ENCODE results near the gene DENR.
"Not testable (repeated sequence)": the region's sequence is repeated elsewhere in the genome, so short reads cannot be mapped to it uniquely, and the experiment has no call there.

The DENR gene

GRCh38 chr12:122752464-122753318, at the start of gene DENR:
Gene DENR, plus strand, starts transcription at chr12:122752824. Its CDS starts 878 bp downstream, at chr12:122753702.
- H3K27ac ChIP-seq (ENCODE audit: low read depth, low read length) = peak within 1 kb of the TSS; percentile 87
- no peaks in the 10 kb centered on the region for H3K27me3 ChIP-seq (ENCODE audit: control insufficient read depth, insufficient read depth, low read length)
- no peaks in the 10 kb centered on the region for H3K9me3 ChIP-seq (ENCODE audit: control insufficient read depth, insufficient read depth, low read depth, low read length)
- H3K4me1 ChIP-seq (ENCODE audit: control insufficient read depth, insufficient read depth, low read length) = peaks cover 15% of the 10 kb centered on the region
- peaks cover 38% of the 10 kb centered on the region for H3K36me3 ChIP-seq (ENCODE audit: control insufficient read depth, insufficient read depth, low read length)
- peak within 1 kb of the TSS; percentile 67 for H3K4me3 ChIP-seq (ENCODE audit: low read depth, low read length)
- peak within 1 kb of the TSS; percentile 90 for H3K9ac ChIP-seq (ENCODE audit: low read length)

- H3K4me1 ChIP-seq (ENCODE audit: control insufficient read depth, insufficient read depth, low read length); H3K9ac ChIP-seq (ENCODE audit: low read length); H3K27ac ChIP-seq (ENCODE audit: low read depth, low read length); H3K27me3 ChIP-seq (ENCODE audit: control insufficient read depth, insufficient read depth, low read length); H3K36me3 ChIP-seq (ENCODE audit: control insufficient read depth, insufficient read depth, low read length); H3K9me3 ChIP-seq (ENCODE audit: control insufficient read depth, insufficient read depth, low read depth, low read length); H3K4me3 ChIP-seq (ENCODE audit: low read depth, low read length): not testable (repeated sequence)
Measured at GRCh38 chr12:122702890-122703611, 49.6 kb upstream of the DENR start, which contains the start of gene HCAR2. Gene HCAR2, minus strand, starts transcription at chr12:122703357. Its CDS starts 74 bp downstream, at chr12:122703283.

- not testable (repeated sequence) for H3K4me1 ChIP-seq (ENCODE audit: control insufficient read depth, insufficient read depth, low read length); H3K27me3 ChIP-seq (ENCODE audit: control insufficient read depth, insufficient read depth, low read length); H3K4me3 ChIP-seq (ENCODE audit: low read depth, low read length); H3K27ac ChIP-seq (ENCODE audit: low read depth, low read length); H3K36me3 ChIP-seq (ENCODE audit: control insufficient read depth, insufficient read depth, low read length); H3K9ac ChIP-seq (ENCODE audit: low read length); H3K9me3 ChIP-seq (ENCODE audit: control insufficient read depth, insufficient read depth, low read depth, low read length)
Measured at GRCh38 chr12:122703841-122704240, 48.8 kb upstream of the DENR start.

- H3K4me1 ChIP-seq (ENCODE audit: control insufficient read depth, insufficient read depth, low read length); H3K9me3 ChIP-seq (ENCODE audit: control insufficient read depth, insufficient read depth, low read depth, low read length); H3K36me3 ChIP-seq (ENCODE audit: control insufficient read depth, insufficient read depth, low read length); H3K27ac ChIP-seq (ENCODE audit: low read depth, low read length); H3K4me3 ChIP-seq (ENCODE audit: low read depth, low read length); H3K9ac ChIP-seq (ENCODE audit: low read length); H3K27me3 ChIP-seq (ENCODE audit: control insufficient read depth, insufficient read depth, low read length): not testable (repeated sequence)
Measured at GRCh38 chr12:122709287-122709686, 43.3 kb upstream of the DENR start.

- not testable (repeated sequence) for H3K36me3 ChIP-seq (ENCODE audit: control insufficient read depth, insufficient read depth, low read length); H3K27ac ChIP-seq (ENCODE audit: low read depth, low read length); H3K4me3 ChIP-seq (ENCODE audit: low read depth, low read length)
Measured at GRCh38 chr12:122710341-122710740, 42.3 kb upstream of the DENR start.

GRCh38 chr12:122711266-122711665, 41.4 kb upstream of the DENR start:
- not testable (repeated sequence) for H3K36me3 ChIP-seq (ENCODE audit: control insufficient read depth, insufficient read depth, low read length); H3K9ac ChIP-seq (ENCODE audit: low read length); H3K4me1 ChIP-seq (ENCODE audit: control insufficient read depth, insufficient read depth, low read length); H3K9me3 ChIP-seq (ENCODE audit: control insufficient read depth, insufficient read depth, low read depth, low read length); H3K27ac ChIP-seq (ENCODE audit: low read depth, low read length); H3K4me3 ChIP-seq (ENCODE audit: low read depth, low read length); H3K27me3 ChIP-seq (ENCODE audit: control insufficient read depth, insufficient read depth, low read length)

More at GRCh38 chr12:122710341-122710740, 42.3 kb upstream of the DENR start:
- not testable (repeated sequence) for H3K9ac ChIP-seq (ENCODE audit: low read length); H3K9me3 ChIP-seq (ENCODE audit: control insufficient read depth, insufficient read depth, low read depth, low read length); H3K27me3 ChIP-seq (ENCODE audit: control insufficient read depth, insufficient read depth, low read length); H3K4me1 ChIP-seq (ENCODE audit: control insufficient read depth, insufficient read depth, low read length)

- not testable (repeated sequence) for H3K4me3 ChIP-seq (ENCODE audit: low read depth, low read length); H3K9me3 ChIP-seq (ENCODE audit: control insufficient read depth, insufficient read depth, low read depth, low read length); H3K4me1 ChIP-seq (ENCODE audit: control insufficient read depth, insufficient read depth, low read length); H3K27ac ChIP-seq (ENCODE audit: low read depth, low read length); H3K27me3 ChIP-seq (ENCODE audit: control insufficient read depth, insufficient read depth, low read length); H3K9ac ChIP-seq (ENCODE audit: low read length); H3K36me3 ChIP-seq (ENCODE audit: control insufficient read depth, insufficient read depth, low read length)
Measured at GRCh38 chr12:122713491-122714188, 39.0 kb upstream of the DENR start.

GRCh38 chr12:122715211-122715610, 37.4 kb upstream of the DENR start:
- H3K4me3 ChIP-seq (ENCODE audit: low read depth, low read length); H3K27ac ChIP-seq (ENCODE audit: low read depth, low read length); H3K4me1 ChIP-seq (ENCODE audit: control insufficient read depth, insufficient read depth, low read length); H3K9me3 ChIP-seq (ENCODE audit: control insufficient read depth, insufficient read depth, low read depth, low read length); H3K27me3 ChIP-seq (ENCODE audit: control insufficient read depth, insufficient read depth, low read length); H3K36me3 ChIP-seq (ENCODE audit: control insufficient read depth, insufficient read depth, low read length); H3K9ac ChIP-seq (ENCODE audit: low read length): not testable (repeated sequence)

- H3K27me3 ChIP-seq (ENCODE audit: control insufficient read depth, insufficient read depth, low read length); H3K36me3 ChIP-seq (ENCODE audit: control insufficient read depth, insufficient read depth, low read length); H3K9ac ChIP-seq (ENCODE audit: low read length); H3K9me3 ChIP-seq (ENCODE audit: control insufficient read depth, insufficient read depth, low read depth, low read length); H3K27ac ChIP-seq (ENCODE audit: low read depth, low read length); H3K4me1 ChIP-seq (ENCODE audit: control insufficient read depth, insufficient read depth, low read length); H3K4me3 ChIP-seq (ENCODE audit: low read depth, low read length): not testable (repeated sequence)
Measured at GRCh38 chr12:122716658-122717057, 36.0 kb upstream of the DENR start, which contains the start of gene HCAR3. Gene HCAR3, minus strand, starts transcription at chr12:122716811. Its CDS starts 74 bp downstream, at chr12:122716737.

GRCh38 chr12:122721057-122721545, 31.5 kb upstream of the DENR start:
- Histone ChIP-seq H3K36me3 (ENCODE audit: control insufficient read depth, insufficient read depth, low read length) (no peaks in the 10 kb centered on the region), H3K4me3 (ENCODE audit: low read depth, low read length) (no peak overlapping the region), H3K9ac (ENCODE audit: low read length) (no peak overlapping the region), H3K27me3 (ENCODE audit: control insufficient read depth, insufficient read depth, low read length) (no peaks in the 10 kb centered on the region), H3K4me1 (ENCODE audit: control insufficient read depth, insufficient read depth, low read length) (peaks cover 6% of the 10 kb centered on the region; the same call in 1 of the 2 replicates), H3K9me3 (ENCODE audit: control insufficient read depth, insufficient read depth, low read depth, low read length) (no peaks in the 10 kb centered on the region), H3K27ac (ENCODE audit: low read depth, low read length) (no peak overlapping the region)
